ENCODE data around the gene SNRPN. TPM values are rescaled to one million over a fixed set of nuclear protein-coding genes. Genes with fewer than 3 reads are reported as not detected.
"Not testable (repeated sequence)": the region's sequence is repeated elsewhere in the genome, so short reads cannot be mapped to it uniquely, and the experiment has no call there.

Gene SNRPN
- total RNA-seq, 4 donors from 2014 or later = 81.3 to 128 (median 124) TPM

DNA sequence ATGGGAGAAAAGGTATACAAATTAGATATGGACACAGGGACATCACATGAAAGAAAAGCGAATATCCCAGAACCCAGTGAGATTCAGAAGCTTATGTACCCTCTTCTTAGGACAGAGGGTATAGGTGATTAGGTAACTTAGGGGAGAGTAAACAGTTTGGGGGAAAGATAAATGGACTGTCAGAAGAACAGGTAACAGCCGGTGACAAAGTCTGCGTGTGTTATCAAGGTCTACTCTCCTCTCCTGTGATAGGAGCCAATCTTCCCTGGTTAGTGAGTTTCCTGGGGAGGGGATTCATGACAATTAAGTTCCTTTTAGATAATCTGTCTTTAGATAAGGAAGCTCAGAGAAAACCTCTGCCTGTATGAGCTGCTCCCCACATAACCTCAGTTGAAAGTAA, 30.6 kb upstream of the SNRPN start:
- DNase-seq (ENCODE audit: low spot score in 2 of 2) = no peak
- H3K36me3 ChIP-seq = no peaks in the 10 kb centered on the region
- no peak overlapping the region for H3K27ac ChIP-seq
- H3K4me3 ChIP-seq = no peak overlapping the region
- no peaks in the 10 kb centered on the region for H3K27me3 ChIP-seq
- WGBS, 2 donors = 82 to 92% methylated on average over 3 of the region's 3 CpGs
- H3K4me1 ChIP-seq = no peaks in the 10 kb centered on the region
- peaks cover 0 to 10% (median 0%) of the 10 kb centered on the region in 4 donors for H3K9me3 ChIP-seq
- TF ChIP-seq POLR2A (IDR thresholded peaks at IDR 0.05) (no peak), EP300 (IDR thresholded peaks at IDR 0.05) (no peak)
- TF ChIP-seq, protein P1, sequence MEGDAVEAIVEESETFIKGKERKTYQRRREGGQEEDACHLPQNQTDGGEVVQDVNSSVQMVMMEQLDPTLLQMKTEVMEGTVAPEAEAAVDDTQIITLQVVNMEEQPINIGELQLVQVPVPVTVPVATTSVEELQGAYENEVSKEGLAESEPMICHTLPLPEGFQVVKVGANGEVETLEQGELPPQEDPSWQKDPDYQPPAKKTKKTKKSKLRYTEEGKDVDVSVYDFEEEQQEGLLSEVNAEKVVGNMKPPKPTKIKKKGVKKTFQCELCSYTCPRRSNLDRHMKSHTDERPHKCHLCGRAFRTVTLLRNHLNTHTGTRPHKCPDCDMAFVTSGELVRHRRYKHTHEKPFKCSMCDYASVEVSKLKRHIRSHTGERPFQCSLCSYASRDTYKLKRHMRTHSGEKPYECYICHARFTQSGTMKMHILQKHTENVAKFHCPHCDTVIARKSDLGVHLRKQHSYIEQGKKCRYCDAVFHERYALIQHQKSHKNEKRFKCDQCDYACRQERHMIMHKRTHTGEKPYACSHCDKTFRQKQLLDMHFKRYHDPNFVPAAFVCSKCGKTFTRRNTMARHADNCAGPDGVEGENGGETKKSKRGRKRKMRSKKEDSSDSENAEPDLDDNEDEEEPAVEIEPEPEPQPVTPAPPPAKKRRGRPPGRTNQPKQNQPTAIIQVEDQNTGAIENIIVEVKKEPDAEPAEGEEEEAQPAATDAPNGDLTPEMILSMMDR (IDR thresholded peaks at IDR 0.05) = no peak

DNA sequence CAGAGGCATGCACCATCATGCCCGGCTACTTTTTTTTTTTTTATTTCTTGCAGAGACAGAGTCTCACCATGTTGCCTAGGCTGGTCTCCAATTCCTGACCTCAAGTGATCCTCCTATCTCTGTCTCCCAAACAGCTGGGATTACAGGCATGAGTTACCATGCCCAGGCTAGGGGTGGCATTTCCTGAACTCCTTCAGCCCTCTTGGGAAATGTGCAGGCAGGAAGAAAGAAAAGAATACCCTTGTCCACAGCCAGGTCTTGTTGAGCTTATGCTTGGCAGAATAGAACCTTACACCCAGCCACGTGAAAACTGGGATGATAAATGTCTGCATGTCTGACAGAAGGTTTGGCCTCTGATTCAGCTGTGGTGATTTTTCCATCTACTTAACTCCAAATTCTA, 30.2 kb upstream of the SNRPN start:
- H3K4me1 ChIP-seq = no peaks in the 10 kb centered on the region
- no peaks in the 10 kb centered on the region for H3K36me3 ChIP-seq
- 80 to 87% methylated on average over 2 of the region's 2 CpGs for WGBS, 2 donors
- H3K9me3 ChIP-seq = peaks cover 0 to 10% (median 0%) of the 10 kb centered on the region in 4 donors
- TF ChIP-seq, protein P1 (IDR thresholded peaks at IDR 0.05) = no peak
- TF ChIP-seq EP300 (IDR thresholded peaks at IDR 0.05) = no peak
- TF ChIP-seq POLR2A (IDR thresholded peaks at IDR 0.05) = no peak
- no peaks in the 10 kb centered on the region for H3K27me3 ChIP-seq
- H3K27ac ChIP-seq = no peak overlapping the region
- H3K4me3 ChIP-seq = no peak overlapping the region
- no peak for DNase-seq (ENCODE audit: low spot score in 2 of 2)

DNA sequence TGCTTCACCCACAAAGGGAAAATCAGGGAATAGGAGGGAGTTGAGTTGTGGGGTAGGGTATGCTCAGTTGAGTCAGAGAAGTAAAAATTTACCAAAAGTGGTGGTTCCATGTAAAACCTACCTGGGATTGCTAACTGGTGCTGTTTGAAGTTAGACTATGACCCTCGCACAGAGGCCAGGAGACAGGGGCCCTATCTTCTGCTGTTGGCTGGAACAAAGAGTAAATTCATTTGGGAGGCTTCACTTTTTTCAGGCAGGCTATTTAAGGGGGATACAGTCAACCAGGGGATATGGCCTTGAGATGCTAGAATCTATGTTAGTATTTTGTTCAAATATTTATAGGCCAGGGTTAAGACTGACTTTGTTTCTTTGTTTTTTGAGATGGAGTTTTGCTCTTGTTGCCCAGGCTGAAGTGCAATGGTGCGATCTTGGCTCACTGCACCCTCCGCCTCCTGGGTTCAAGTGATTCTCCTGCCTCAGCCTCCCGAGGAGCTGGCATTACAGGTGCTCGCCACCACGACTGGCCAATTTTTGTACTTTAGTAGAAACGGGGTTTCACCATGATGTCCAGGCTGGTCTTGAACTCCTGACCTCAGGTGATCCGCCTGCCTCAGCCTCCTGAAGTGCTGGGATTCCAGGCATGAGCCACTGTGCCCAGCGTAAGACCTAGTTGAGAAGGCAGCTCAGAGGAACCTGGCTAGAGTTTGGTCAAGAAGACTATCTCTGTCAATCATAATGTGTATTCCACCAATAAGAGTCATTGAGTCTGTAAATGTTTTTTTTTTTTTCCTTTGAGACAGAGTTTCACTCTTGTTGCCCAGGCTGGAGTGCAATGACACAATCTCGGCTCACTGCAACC, 22.7 kb upstream of the SNRPN start:
- 87 to 90% methylated on average over 10 of the region's 10 CpGs for WGBS, 2 donors
- not testable (repeated sequence) for H3K27me3 ChIP-seq; H3K9me3 ChIP-seq; DNase-seq (ENCODE audit: low spot score in 2 of 2); H3K4me1 ChIP-seq; H3K4me3 ChIP-seq; H3K27ac ChIP-seq; H3K36me3 ChIP-seq

DNA sequence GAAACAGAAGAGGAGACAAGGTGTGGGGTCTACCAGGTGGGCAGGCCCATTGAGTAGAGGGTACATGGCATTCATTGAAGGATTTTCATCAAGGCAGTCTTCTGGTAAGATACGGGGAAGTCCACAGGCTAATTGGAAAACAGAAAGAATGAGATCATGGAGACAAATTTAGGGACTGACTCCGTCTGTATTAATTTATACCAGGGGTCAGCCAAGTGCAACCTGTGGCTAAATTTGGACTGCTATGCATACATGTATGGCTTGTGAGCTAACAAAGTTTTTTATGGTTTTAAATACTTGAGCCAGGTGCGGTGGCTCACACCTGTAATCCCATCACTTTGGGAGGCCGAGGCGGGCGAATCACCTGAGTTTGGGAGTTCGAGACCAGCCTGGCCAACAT, 21.1 kb upstream of the SNRPN start:
- no peaks in the 10 kb centered on the region for H3K27me3 ChIP-seq
- no peak for DNase-seq (ENCODE audit: low spot score in 2 of 2)
- no peaks in the 10 kb centered on the region for H3K36me3 ChIP-seq
- H3K4me3 ChIP-seq = no peak overlapping the region
- H3K4me1 ChIP-seq = no peaks in the 10 kb centered on the region
- TF ChIP-seq POLR2A (IDR thresholded peaks at IDR 0.05) = no peak
- TF ChIP-seq, protein P1 (IDR thresholded peaks at IDR 0.05) = no peak
- no peak for TF ChIP-seq EP300 (IDR thresholded peaks at IDR 0.05)
- 86 to 89% methylated on average over 7 of the region's 7 CpGs for WGBS, 2 donors
- peaks cover 0 to 6% (median 0%) of the 10 kb centered on the region in 4 donors for H3K9me3 ChIP-seq
- H3K27ac ChIP-seq = no peak overlapping the region

DNA sequence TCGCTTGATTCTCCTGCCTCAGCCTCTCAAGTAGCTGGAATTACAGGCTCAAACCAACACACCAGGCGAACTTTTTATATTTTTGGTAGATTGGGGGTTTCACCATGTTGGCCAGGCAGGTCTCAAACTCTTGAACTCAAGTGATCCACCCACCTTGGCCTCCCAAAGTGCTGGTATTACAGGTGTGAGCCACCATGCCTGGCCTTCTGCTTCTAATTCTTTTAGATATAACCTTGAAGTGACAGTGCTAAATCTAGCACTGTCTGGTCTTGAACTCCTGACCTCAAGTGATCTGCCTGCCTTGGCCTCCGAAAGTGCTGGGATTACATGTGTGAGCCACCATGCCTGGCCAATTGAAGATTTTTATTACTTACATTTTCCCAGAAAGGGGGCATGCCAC, 16.6 kb upstream of the SNRPN start:
- not testable (repeated sequence) for H3K36me3 ChIP-seq; H3K27ac ChIP-seq; H3K9me3 ChIP-seq; H3K4me3 ChIP-seq; H3K4me1 ChIP-seq; DNase-seq (ENCODE audit: low spot score in 2 of 2); H3K27me3 ChIP-seq
- 77 to 84% methylated on average over 3 of the region's 3 CpGs for WGBS, 2 donors

DNA sequence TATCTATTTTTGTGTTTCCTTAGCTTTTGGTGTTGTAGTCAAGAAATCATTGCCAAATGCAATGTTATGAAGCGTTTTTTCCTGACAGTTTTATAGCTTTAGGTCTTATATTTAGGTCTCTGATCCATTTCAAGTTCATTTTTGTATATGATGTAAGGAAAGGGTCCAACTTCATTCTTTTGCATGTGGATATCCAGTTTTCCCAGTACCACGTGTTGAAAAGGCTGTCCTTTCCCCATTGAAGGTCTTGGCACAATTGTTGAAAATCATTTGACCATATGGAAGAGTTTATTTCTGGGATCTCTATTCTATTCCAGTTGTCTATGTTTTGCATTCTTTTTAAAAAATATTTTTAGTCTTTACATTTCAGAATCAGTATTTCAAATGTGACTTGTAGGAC, 14.6 kb upstream of the SNRPN start:
- no peak for DNase-seq (ENCODE audit: low spot score in 2 of 2)
- H3K9me3 ChIP-seq = peaks cover 0 to 6% (median 0%) of the 10 kb centered on the region in 4 donors
- 46 to 52% methylated on average over 2 of the region's 2 CpGs for WGBS, 2 donors
- no peak overlapping the region for H3K4me3 ChIP-seq
- no peak overlapping the region for H3K27ac ChIP-seq
- H3K36me3 ChIP-seq = no peaks in the 10 kb centered on the region
- H3K4me1 ChIP-seq = no peaks in the 10 kb centered on the region
- no peaks in the 10 kb centered on the region for H3K27me3 ChIP-seq
- TF ChIP-seq, protein P1 (IDR thresholded peaks at IDR 0.05) = no peak
- TF ChIP-seq POLR2A (IDR thresholded peaks at IDR 0.05) (no peak), EP300 (IDR thresholded peaks at IDR 0.05) (no peak)

All from tibial nerve (tissue), 4 donors.